ENCODE results near the gene PLBD2.

DNA sequence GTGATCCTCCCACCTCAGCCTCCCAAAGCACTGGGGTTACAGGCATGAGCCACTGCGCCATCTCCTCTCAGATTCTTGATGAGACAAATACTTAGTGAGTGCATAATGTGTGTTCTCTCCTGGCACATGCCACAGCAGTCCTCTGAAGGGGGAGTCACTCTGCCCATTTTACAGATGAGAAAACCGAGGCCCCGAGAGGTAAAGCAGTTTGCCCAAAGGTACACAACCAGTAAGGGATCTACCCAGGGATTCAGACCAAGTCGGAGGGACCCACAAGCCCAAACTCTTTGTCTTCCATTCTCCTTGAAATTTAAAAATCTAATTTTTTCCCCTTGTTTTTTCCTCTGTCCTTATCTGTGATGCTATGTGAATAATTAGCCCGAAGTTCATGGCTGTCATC, 6.3 kb downstream of the PLBD2 start:
- TF ChIP-seq CTCF (IDR thresholded peaks at IDR 0.05) (no peak), POLR2A (IDR thresholded peaks at IDR 0.05) (no peak)
